CD4-positive, alpha-beta T cell treated with Interferon alpha-2 for 1 hour (primary cell): Measurements from ENCODE around the gene SUSD4.

Experiments used
- DNase-seq, 2 donors: peaks; one replicate each; pipeline ENCODE4 v3.0.0-alpha.2; 2020 to 2022

Gene SUSD4

GRCh38 chr1:223208164-223209076 lies 155.6 kb downstream of the SUSD4 start:
- DNase-seq, result no peak

GRCh38 chr1:223207293-223208066 lies 156.5 kb downstream of the SUSD4 start:
- DNase-seq, result no peak

GRCh38 chr1:223204424-223204823 lies 159.6 kb downstream of the SUSD4 start:
- no peak for DNase-seq

GRCh38 chr1:223203694-223204093 lies 160.3 kb downstream of the SUSD4 start:
- DNase-seq, result no peak

GRCh38 chr1:223203034-223203408 lies 161.0 kb downstream of the SUSD4 start:
- DNase-seq, result no peak

GRCh38 chr1:223202376-223203033 lies 161.5 kb downstream of the SUSD4 start:
- no peak for DNase-seq

GRCh38 chr1:223201967-223202366 lies 162.0 kb downstream of the SUSD4 start:
- no peak for DNase-seq

- no peak for DNase-seq
Observed at GRCh38 chr1:223200903-223201302, 163.1 kb downstream of the SUSD4 start.

- DNase-seq, result no peak
Observed at GRCh38 chr1:223199094-223199647, 164.8 kb downstream of the SUSD4 start.

- no peak for DNase-seq
Observed at GRCh38 chr1:223198628-223198965, 165.4 kb downstream of the SUSD4 start.

GRCh38 chr1:223197923-223198627 lies 165.9 kb downstream of the SUSD4 start:
- DNase-seq, result no peak

GRCh38 chr1:223189903-223190724 lies 173.9 kb downstream of the SUSD4 start:
- DNase-seq, result peak in 1 of 2 donors; percentile 51

GRCh38 chr1:223189525-223189902 lies 174.5 kb downstream of the SUSD4 start:
- DNase-seq, result no peak

GRCh38 chr1:223188618-223189356 lies 175.2 kb downstream of the SUSD4 start:
- no peak for DNase-seq

- no peak for DNase-seq
Observed at GRCh38 chr1:223186800-223187199, 177.2 kb downstream of the SUSD4 start.

- DNase-seq, result no peak
Observed at GRCh38 chr1:223183268-223183862, 180.6 kb downstream of the SUSD4 start.

GRCh38 chr1:223180731-223181321 lies 183.2 kb downstream of the SUSD4 start:
- peak in 1 of 2 donors; percentile 21 for DNase-seq

- no peak for DNase-seq
Observed at GRCh38 chr1:223179786-223180185, 184.2 kb downstream of the SUSD4 start.

GRCh38 chr1:223179280-223179679 lies 184.7 kb downstream of the SUSD4 start:
- no peak for DNase-seq

GRCh38 chr1:223177681-223178080 lies 186.3 kb downstream of the SUSD4 start:
- DNase-seq, result peak in 1 of 2 donors; percentile 20
